GM23338 (cell line): ENCODE measurements around the gene PXYLP1.

ENCODE experiments used
- CREB1 ChIP-seq: fragments of 250-450 bp; sonication (Bioruptor Pico); IDR thresholded peaks from 2 replicates; pipeline ENCODE4 v1.5.0; 2020; ENCODE audit warnings: low read depth, mild to moderate bottlenecking, moderate library complexity
- EZH2 ChIP-seq: fragments of 200-600 bp; sonication (generic); IDR thresholded peaks from one replicate; pipeline ENCODE4 v1.8.0; 2017; ENCODE audit warnings: antibody characterized with exemption, mild to moderate bottlenecking, low read depth; ENCODE audit not compliant: unreplicated experiment
- JUNB ChIP-seq: IDR thresholded peaks from one replicate; pipeline ENCODE4 v1.6.1; 2016; ENCODE audit warnings: antibody characterized with exemption; ENCODE audit not compliant: unreplicated experiment
- POLR2AphosphoS5 ChIP-seq: IDR thresholded peaks from 2 replicates; pipeline ENCODE4 v1.6.1; 2016; ENCODE audit warnings: antibody characterized with exemption, low read depth
- TF ChIP-seq, protein P1 (sequence below), 2 experiments: fragments of 200-600 bp in 1 of 2; sonication (generic) in 1 of 2; conservative IDR thresholded peaks; 2 replicates each; pipeline versions ENCODE4 v1.5.1 to v1.6.1; 2016 to 2017; ENCODE audit warnings: antibody characterized with exemption in 2 of 2, low read depth in 2 of 2, mild to moderate bottlenecking in 2 of 2, moderate library complexity in 1 of 2
- TF ChIP-seq, protein P2 (sequence below): IDR thresholded peaks from 2 replicates; pipeline ENCODE4 v1.6.1; 2016; ENCODE audit warnings: antibody characterized with exemption
- TF ChIP-seq, protein P3 (sequence below): fragments of 250-450 bp; sonication (Bioruptor Pico); IDR thresholded peaks from 2 replicates; pipeline ENCODE4 v1.5.0; 2020; ENCODE audit warnings: mild to moderate bottlenecking, moderate library complexity

DNA sequence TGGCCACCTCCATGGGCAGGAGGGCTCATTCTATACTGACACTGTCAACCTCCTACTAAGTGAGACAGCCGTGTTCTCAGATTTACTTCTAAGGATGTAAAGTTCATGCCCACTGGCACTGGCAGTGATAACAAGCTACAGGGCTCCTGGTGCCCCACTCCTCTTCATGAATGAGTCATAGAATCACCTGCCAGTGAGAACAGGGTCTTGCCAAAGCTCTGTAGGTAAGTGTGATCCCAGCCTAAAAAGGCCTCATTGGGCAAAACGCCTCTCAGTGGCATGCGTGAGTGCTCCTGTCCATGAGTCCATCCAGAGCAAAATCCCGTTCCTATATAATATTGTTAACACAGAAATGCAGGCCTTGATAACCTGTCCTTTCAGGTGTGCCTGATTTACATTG lies 17.4 kb downstream of the PXYLP1 start:
- no peak for TF ChIP-seq JUNB
- TF ChIP-seq, protein P1, sequence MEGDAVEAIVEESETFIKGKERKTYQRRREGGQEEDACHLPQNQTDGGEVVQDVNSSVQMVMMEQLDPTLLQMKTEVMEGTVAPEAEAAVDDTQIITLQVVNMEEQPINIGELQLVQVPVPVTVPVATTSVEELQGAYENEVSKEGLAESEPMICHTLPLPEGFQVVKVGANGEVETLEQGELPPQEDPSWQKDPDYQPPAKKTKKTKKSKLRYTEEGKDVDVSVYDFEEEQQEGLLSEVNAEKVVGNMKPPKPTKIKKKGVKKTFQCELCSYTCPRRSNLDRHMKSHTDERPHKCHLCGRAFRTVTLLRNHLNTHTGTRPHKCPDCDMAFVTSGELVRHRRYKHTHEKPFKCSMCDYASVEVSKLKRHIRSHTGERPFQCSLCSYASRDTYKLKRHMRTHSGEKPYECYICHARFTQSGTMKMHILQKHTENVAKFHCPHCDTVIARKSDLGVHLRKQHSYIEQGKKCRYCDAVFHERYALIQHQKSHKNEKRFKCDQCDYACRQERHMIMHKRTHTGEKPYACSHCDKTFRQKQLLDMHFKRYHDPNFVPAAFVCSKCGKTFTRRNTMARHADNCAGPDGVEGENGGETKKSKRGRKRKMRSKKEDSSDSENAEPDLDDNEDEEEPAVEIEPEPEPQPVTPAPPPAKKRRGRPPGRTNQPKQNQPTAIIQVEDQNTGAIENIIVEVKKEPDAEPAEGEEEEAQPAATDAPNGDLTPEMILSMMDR (conservative IDR thresholded peaks at IDR 0.05; ENCODE audit: low read depth in 2 of 2), result no peak
- TF ChIP-seq, protein P2, sequence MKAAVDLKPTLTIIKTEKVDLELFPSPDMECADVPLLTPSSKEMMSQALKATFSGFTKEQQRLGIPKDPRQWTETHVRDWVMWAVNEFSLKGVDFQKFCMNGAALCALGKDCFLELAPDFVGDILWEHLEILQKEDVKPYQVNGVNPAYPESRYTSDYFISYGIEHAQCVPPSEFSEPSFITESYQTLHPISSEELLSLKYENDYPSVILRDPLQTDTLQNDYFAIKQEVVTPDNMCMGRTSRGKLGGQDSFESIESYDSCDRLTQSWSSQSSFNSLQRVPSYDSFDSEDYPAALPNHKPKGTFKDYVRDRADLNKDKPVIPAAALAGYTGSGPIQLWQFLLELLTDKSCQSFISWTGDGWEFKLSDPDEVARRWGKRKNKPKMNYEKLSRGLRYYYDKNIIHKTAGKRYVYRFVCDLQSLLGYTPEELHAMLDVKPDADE, result no peak
- no peak for TF ChIP-seq EZH2
- TF ChIP-seq POLR2AphosphoS5, result no peak
- TF ChIP-seq CREB1 (CRISPR knock-in tag), result no peak
- TF ChIP-seq, protein P3, sequence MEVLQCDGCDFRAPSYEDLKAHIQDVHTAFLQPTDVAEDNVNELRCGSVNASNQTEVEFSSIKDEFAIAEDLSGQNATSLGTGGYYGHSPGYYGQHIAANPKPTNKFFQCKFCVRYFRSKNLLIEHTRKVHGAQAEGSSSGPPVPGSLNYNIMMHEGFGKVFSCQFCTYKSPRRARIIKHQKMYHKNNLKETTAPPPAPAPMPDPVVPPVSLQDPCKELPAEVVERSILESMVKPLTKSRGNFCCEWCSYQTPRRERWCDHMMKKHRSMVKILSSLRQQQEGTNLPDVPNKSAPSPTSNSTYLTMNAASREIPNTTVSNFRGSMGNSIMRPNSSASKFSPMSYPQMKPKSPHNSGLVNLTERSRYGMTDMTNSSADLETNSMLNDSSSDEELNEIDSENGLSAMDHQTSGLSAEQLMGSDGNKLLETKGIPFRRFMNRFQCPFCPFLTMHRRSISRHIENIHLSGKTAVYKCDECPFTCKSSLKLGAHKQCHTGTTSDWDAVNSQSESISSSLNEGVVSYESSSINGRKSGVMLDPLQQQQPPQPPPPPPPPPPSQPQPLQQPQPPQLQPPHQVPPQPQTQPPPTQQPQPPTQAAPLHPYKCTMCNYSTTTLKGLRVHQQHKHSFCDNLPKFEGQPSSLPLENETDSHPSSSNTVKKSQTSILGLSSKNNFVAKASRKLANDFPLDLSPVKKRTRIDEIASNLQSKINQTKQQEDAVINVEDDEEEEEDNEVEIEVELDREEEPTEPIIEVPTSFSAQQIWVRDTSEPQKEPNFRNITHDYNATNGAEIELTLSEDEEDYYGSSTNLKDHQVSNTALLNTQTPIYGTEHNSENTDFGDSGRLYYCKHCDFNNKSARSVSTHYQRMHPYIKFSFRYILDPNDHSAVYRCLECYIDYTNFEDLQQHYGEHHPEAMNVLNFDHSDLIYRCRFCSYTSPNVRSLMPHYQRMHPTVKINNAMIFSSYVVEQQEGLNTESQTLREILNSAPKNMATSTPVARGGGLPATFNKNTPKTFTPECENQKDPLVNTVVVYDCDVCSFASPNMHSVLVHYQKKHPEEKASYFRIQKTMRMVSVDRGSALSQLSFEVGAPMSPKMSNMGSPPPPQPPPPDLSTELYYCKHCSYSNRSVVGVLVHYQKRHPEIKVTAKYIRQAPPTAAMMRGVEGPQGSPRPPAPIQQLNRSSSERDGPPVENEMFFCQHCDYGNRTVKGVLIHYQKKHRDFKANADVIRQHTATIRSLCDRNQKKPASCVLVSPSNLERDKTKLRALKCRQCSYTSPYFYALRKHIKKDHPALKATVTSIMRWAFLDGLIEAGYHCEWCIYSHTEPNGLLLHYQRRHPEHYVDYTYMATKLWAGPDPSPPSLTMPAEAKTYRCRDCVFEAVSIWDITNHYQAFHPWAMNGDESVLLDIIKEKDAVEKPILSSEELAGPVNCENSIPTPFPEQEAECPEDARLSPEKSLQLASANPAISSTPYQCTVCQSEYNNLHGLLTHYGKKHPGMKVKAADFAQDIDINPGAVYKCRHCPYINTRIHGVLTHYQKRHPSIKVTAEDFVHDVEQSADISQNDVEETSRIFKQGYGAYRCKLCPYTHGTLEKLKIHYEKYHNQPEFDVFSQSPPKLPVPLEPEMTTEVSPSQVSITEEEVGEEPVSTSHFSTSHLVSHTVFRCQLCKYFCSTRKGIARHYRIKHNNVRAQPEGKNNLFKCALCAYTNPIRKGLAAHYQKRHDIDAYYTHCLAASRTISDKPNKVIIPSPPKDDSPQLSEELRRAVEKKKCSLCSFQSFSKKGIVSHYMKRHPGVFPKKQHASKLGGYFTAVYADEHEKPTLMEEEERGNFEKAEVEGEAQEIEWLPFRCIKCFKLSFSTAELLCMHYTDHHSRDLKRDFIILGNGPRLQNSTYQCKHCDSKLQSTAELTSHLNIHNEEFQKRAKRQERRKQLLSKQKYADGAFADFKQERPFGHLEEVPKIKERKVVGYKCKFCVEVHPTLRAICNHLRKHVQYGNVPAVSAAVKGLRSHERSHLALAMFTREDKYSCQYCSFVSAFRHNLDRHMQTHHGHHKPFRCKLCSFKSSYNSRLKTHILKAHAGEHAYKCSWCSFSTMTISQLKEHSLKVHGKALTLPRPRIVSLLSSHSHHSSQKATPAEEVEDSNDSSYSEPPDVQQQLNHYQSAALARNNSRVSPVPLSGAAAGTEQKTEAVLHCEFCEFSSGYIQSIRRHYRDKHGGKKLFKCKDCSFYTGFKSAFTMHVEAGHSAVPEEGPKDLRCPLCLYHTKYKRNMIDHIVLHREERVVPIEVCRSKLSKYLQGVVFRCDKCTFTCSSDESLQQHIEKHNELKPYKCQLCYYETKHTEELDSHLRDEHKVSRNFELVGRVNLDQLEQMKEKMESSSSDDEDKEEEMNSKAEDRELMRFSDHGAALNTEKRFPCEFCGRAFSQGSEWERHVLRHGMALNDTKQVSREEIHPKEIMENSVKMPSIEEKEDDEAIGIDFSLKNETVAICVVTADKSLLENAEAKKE, result no peak
